ENCODE measurements around the gene SLFN12L. TPM values are rescaled to one million over a fixed set of nuclear protein-coding genes. Genes with fewer than 3 reads are reported as not detected.

The SLFN12L gene
- total RNA-seq, 1 experiment from 2014 or later: not detected

GRCh38 chr17:35584061-35584460, 46.6 kb upstream of the SLFN12L start:
- no peak overlapping the region for H3K27ac ChIP-seq (ENCODE audit: insufficient read length, low read depth, low read length)
- no peak overlapping the region for H2BK15ac ChIP-seq (ENCODE audit: low read depth, low read length)
- peaks cover 14 to 16% of the 10 kb centered on the region in 2 experiments for H3K4me1 Mint-ChIP-seq
- no peaks in the 10 kb centered on the region; the same call in 1 of the 2 replicates for H3K4me1 ChIP-seq (ENCODE audit: insufficient read depth, low read length)
- H3K9ac ChIP-seq (ENCODE audit: extremely low read depth, insufficient read length, low read length): no peak overlapping the region
- no peak overlapping the region for H3K4me2 ChIP-seq (ENCODE audit: insufficient read depth, insufficient read length, low read length)
- no peak overlapping the region for H3K14ac ChIP-seq (ENCODE audit: insufficient read depth, low read length)
- H3K9me3 Mint-ChIP-seq: no peaks in the 10 kb centered on the region
- H3K4me3 Mint-ChIP-seq: no peak overlapping the region
- H4K91ac ChIP-seq (ENCODE audit: insufficient read length, low read depth, low read length): no peak overlapping the region
- H3K56ac ChIP-seq (ENCODE audit: insufficient read length, low read depth, low read length): no peak overlapping the region
- no peak overlapping the region for H3K27ac Mint-ChIP-seq
- no peak overlapping the region for H2BK5ac ChIP-seq (ENCODE audit: insufficient read length, low read length)
- H3K23ac ChIP-seq (ENCODE audit: insufficient read length, low read depth, low read length): no peak overlapping the region
- H3K27me3 ChIP-seq (ENCODE audit: insufficient read depth, low read length): no peaks in the 10 kb centered on the region
- H3K36me3 Mint-ChIP-seq (ENCODE audit: insufficient read depth in 1 of 3, low read depth in 3 of 3): no peaks in the 10 kb centered on the region
- no peak overlapping the region for H2BK120ac ChIP-seq (ENCODE audit: low read depth, low read length, poor library complexity, severe bottlenecking)
- peaks cover 8% of the 10 kb centered on the region for H3K27me3 Mint-ChIP-seq (ENCODE audit: low read depth)
- no peaks in the 10 kb centered on the region for H3K9me3 ChIP-seq (ENCODE audit: control insufficient read depth, low read depth, low read length)
- no peaks in the 10 kb centered on the region for H3K23me2 ChIP-seq (ENCODE audit: insufficient read length, low read depth, low read length, poor library complexity, severe bottlenecking)
- H4K5ac ChIP-seq (ENCODE audit: insufficient read length, low read depth, low read length): no peak overlapping the region
- WGBS (ENCODE audit: extremely low coverage, insufficient read length, low lambda C conversion rate): no CpG with 5 or more reads among the region's 1 CpG
- H3K79me1 ChIP-seq (ENCODE audit: insufficient read depth, low read depth, low read length, poor library complexity, severe bottlenecking): peaks cover 2% of the 10 kb centered on the region
- no peak for DNase-seq
- no peak overlapping the region for H4K8ac ChIP-seq (replicated peaks; ENCODE audit: insufficient read length, low read depth, low read length)
- no peak overlapping the region for H2AK5ac ChIP-seq (ENCODE audit: insufficient read length, low read length)
- TF ChIP-seq CTCF (conservative IDR thresholded peaks at IDR 0.05): no peak
- no peaks in the 10 kb centered on the region for H4K20me1 ChIP-seq (ENCODE audit: control insufficient read depth, insufficient read depth, insufficient read length)
- peaks cover 6% of the 10 kb centered on the region; the same call in 1 of the 2 replicates for H3K79me2 ChIP-seq (ENCODE audit: insufficient read depth, low read length)
- no peak overlapping the region for H2BK12ac ChIP-seq (ENCODE audit: insufficient read length, low read depth, low read length)
- H3T11ph ChIP-seq (ENCODE audit: low read length): no peak overlapping the region
- no peak overlapping the region for H3K4ac ChIP-seq (ENCODE audit: low read depth, low read length)
- H3K18ac ChIP-seq (ENCODE audit: insufficient read length, low read depth, low read length): no peak overlapping the region
- no peak overlapping the region for H2AFZ ChIP-seq (ENCODE audit: low read length)
- no peak overlapping the region for H2BK20ac ChIP-seq (ENCODE audit: low read depth, low read length, poor library complexity, severe bottlenecking)
